ENCODE results near the gene IL1F10.

The IL1F10 gene

DNA sequence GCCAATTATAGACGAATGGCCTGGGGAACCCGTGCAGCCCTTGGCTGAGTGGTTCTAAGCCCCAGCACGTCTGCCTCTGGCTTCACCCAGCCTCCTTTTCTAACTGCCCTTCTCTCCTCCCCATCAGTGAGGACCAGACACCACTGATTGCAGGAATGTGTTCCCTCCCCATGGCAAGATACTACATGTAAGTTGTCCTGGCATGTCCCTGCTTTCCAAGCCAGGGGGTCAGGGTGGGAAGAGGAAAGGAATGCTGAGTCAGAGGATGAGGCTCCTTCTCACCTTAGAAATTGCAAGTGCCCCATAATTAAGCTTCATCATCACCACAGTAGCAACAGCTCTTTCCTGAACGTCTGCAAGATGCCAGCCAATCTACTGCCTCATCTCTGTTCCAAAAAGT lies 4.8 kb downstream of the IL1F10 start:
- no peak for TF ChIP-seq ZNF565 (CRISPR knock-in tag; conservative IDR thresholded peaks at IDR 0.05; ENCODE audit: low read depth)
- no peak for TF ChIP-seq ZNF70 (CRISPR knock-in tag; IDR thresholded peaks at IDR 0.05)
- no peak for TF ChIP-seq RARB (CRISPR knock-in tag; IDR thresholded peaks at IDR 0.05)
- no peak for ATAC-seq

DNA sequence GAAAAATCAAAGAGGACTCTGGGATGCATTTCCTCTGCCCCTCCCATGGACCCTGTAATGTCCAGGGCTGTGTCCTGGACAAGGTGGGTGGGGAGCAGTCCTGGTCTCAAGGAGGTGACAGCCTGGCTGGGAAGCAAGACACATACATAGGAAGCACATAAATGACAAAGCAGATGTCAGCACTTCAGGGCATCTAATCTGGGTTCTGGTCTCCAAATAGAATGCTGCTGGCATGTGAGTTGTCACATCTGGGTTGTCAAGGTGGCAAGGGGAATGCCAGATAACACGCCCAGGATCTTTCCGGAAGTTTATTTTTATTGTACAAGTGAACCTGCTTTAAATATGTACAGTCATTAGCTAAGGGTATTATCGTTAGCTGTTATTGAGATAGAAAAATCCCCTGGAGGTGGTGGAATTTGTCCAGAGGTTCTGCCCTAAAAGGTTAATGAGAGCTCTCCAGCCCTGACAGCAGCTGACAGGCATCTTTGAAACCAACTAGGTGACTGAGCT lies 5.6 kb downstream of the IL1F10 start:
- ATAC-seq = no peak
- TF ChIP-seq, protein P1, sequence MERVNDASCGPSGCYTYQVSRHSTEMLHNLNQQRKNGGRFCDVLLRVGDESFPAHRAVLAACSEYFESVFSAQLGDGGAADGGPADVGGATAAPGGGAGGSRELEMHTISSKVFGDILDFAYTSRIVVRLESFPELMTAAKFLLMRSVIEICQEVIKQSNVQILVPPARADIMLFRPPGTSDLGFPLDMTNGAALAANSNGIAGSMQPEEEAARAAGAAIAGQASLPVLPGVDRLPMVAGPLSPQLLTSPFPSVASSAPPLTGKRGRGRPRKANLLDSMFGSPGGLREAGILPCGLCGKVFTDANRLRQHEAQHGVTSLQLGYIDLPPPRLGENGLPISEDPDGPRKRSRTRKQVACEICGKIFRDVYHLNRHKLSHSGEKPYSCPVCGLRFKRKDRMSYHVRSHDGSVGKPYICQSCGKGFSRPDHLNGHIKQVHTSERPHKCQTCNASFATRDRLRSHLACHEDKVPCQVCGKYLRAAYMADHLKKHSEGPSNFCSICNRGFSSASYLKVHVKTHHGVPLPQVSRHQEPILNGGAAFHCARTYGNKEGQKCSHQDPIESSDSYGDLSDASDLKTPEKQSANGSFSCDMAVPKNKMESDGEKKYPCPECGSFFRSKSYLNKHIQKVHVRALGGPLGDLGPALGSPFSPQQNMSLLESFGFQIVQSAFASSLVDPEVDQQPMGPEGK (CRISPR knock-in tag; IDR thresholded peaks at IDR 0.05; ENCODE audit: borderline replicate concordance) = no peak
- TF ChIP-seq ISL1 (CRISPR knock-in tag; IDR thresholded peaks at IDR 0.05) (no peak), OSR1 (CRISPR knock-in tag; IDR thresholded peaks at IDR 0.05) (no peak), CSDC2 (CRISPR knock-in tag; IDR thresholded peaks at IDR 0.05) (no peak), PPARA (CRISPR knock-in tag; IDR thresholded peaks at IDR 0.05; ENCODE audit: borderline replicate concordance) (no peak), BACH2 (CRISPR knock-in tag; IDR thresholded peaks at IDR 0.05; ENCODE audit: borderline replicate concordance) (no peak), ZNF8 (CRISPR knock-in tag; IDR thresholded peaks at IDR 0.05) (no peak), ZNF70 (CRISPR knock-in tag; IDR thresholded peaks at IDR 0.05) (no peak), ZNF565 (CRISPR knock-in tag; conservative IDR thresholded peaks at IDR 0.05; ENCODE audit: low read depth) (no peak)

DNA sequence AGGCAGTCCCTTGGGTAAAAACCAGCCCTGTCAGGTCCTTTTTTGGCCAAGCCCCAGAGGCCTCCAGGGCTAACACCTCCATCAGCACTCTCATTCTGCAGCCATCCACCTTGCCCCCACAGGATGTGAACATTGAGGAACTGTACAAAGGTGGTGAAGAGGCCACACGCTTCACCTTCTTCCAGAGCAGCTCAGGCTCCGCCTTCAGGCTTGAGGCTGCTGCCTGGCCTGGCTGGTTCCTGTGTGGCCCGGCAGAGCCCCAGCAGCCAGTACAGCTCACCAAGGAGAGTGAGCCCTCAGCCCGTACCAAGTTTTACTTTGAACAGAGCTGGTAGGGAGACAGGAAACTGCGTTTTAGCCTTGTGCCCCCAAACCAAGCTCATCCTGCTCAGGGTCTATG lies 7.3 kb downstream of the IL1F10 start:
- no peak for ATAC-seq
- TF ChIP-seq ZFP30 (CRISPR knock-in tag; IDR thresholded peaks at IDR 0.05) (no peak), ZNF70 (CRISPR knock-in tag; IDR thresholded peaks at IDR 0.05) (no peak)
- TF ChIP-seq, protein P2, sequence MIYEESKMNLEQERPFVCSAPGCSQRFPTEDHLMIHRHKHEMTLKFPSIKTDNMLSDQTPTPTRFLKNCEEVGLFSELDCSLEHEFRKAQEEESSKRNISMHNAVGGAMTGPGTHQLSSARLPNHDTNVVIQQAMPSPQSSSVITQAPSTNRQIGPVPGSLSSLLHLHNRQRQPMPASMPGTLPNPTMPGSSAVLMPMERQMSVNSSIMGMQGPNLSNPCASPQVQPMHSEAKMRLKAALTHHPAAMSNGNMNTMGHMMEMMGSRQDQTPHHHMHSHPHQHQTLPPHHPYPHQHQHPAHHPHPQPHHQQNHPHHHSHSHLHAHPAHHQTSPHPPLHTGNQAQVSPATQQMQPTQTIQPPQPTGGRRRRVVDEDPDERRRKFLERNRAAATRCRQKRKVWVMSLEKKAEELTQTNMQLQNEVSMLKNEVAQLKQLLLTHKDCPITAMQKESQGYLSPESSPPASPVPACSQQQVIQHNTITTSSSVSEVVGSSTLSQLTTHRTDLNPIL (CRISPR knock-in tag; IDR thresholded peaks at IDR 0.05; ENCODE audit: low read depth) = no peak

DNA sequence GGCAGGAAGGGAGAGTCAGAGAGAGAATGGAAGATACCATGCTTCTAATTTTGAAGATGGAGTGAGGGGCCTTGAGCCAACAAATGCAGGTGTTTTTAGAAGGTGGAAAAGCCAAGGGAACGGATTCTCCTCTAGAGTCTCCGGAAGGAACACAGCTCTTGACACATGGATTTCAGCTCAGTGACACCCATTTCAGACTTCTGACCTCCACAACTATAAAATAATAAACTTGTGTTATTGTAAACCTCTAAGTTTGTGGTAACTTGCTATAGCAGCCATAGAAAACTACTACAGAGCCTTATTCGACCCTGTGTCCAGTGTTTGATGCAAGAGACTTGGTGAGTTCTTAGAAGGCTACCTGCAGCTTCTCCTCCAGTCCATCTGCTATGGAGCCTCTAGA lies 7.8 kb downstream of the IL1F10 start:
- TF ChIP-seq TOX (CRISPR knock-in tag; IDR thresholded peaks at IDR 0.05; ENCODE audit: borderline replicate concordance) = no peak
- TF ChIP-seq SNAI2 (CRISPR knock-in tag; IDR thresholded peaks at IDR 0.05) = no peak
- TF ChIP-seq, protein P3, sequence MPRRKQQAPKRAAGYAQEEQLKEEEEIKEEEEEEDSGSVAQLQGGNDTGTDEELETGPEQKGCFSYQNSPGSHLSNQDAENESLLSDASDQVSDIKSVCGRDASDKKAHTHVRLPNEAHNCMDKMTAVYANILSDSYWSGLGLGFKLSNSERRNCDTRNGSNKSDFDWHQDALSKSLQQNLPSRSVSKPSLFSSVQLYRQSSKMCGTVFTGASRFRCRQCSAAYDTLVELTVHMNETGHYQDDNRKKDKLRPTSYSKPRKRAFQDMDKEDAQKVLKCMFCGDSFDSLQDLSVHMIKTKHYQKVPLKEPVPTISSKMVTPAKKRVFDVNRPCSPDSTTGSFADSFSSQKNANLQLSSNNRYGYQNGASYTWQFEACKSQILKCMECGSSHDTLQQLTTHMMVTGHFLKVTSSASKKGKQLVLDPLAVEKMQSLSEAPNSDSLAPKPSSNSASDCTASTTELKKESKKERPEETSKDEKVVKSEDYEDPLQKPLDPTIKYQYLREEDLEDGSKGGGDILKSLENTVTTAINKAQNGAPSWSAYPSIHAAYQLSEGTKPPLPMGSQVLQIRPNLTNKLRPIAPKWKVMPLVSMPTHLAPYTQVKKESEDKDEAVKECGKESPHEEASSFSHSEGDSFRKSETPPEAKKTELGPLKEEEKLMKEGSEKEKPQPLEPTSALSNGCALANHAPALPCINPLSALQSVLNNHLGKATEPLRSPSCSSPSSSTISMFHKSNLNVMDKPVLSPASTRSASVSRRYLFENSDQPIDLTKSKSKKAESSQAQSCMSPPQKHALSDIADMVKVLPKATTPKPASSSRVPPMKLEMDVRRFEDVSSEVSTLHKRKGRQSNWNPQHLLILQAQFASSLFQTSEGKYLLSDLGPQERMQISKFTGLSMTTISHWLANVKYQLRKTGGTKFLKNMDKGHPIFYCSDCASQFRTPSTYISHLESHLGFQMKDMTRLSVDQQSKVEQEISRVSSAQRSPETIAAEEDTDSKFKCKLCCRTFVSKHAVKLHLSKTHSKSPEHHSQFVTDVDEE (CRISPR knock-in tag; IDR thresholded peaks at IDR 0.05) = no peak
- no peak for TF ChIP-seq OSR1 (CRISPR knock-in tag; IDR thresholded peaks at IDR 0.05)
- TF ChIP-seq PPARA (CRISPR knock-in tag; IDR thresholded peaks at IDR 0.05; ENCODE audit: borderline replicate concordance) = no peak
- TF ChIP-seq, protein P4, sequence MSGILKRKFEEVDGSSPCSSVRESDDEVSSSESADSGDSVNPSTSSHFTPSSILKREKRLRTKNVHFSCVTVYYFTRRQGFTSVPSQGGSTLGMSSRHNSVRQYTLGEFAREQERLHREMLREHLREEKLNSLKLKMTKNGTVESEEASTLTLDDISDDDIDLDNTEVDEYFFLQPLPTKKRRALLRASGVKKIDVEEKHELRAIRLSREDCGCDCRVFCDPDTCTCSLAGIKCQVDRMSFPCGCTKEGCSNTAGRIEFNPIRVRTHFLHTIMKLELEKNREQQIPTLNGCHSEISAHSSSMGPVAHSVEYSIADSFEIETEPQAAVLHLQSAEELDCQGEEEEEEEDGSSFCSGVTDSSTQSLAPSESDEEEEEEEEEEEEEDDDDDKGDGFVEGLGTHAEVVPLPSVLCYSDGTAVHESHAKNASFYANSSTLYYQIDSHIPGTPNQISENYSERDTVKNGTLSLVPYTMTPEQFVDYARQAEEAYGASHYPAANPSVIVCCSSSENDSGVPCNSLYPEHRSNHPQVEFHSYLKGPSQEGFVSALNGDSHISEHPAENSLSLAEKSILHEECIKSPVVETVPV (CRISPR knock-in tag; IDR thresholded peaks at IDR 0.05) = no peak
- TF ChIP-seq, protein P2 (CRISPR knock-in tag; IDR thresholded peaks at IDR 0.05; ENCODE audit: low read depth) = no peak
- no peak for TF ChIP-seq ZFP3 (CRISPR knock-in tag; IDR thresholded peaks at IDR 0.05)
- TF ChIP-seq, protein P5, sequence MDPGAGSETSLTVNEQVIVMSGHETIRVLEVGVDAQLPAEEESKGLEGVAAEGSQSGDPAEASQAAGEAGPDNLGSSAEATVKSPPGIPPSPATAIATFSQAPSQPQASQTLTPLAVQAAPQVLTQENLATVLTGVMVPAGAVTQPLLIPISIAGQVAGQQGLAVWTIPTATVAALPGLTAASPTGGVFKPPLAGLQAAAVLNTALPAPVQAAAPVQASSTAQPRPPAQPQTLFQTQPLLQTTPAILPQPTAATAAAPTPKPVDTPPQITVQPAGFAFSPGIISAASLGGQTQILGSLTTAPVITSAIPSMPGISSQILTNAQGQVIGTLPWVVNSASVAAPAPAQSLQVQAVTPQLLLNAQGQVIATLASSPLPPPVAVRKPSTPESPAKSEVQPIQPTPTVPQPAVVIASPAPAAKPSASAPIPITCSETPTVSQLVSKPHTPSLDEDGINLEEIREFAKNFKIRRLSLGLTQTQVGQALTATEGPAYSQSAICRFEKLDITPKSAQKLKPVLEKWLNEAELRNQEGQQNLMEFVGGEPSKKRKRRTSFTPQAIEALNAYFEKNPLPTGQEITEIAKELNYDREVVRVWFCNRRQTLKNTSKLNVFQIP (CRISPR knock-in tag; IDR thresholded peaks at IDR 0.05; ENCODE audit: borderline replicate concordance, low read depth) = no peak
- no peak for TF ChIP-seq ZC3H10 (CRISPR knock-in tag; IDR thresholded peaks at IDR 0.05)
- TF ChIP-seq RARB (CRISPR knock-in tag; IDR thresholded peaks at IDR 0.05) = no peak
- no peak for TF ChIP-seq CSDC2 (CRISPR knock-in tag; IDR thresholded peaks at IDR 0.05)
- TF ChIP-seq ZNF565 (CRISPR knock-in tag; conservative IDR thresholded peaks at IDR 0.05; ENCODE audit: low read depth) = no peak
- TF ChIP-seq ESRRG (CRISPR knock-in tag; IDR thresholded peaks at IDR 0.05) = no peak
- no peak for TF ChIP-seq ARNTL (CRISPR knock-in tag; IDR thresholded peaks at IDR 0.05; ENCODE audit: borderline replicate concordance, low read depth)
- TF ChIP-seq TCF4 (CRISPR knock-in tag; IDR thresholded peaks at IDR 0.05; ENCODE audit: borderline replicate concordance) = no peak
- no peak for TF ChIP-seq BACH2 (CRISPR knock-in tag; IDR thresholded peaks at IDR 0.05; ENCODE audit: borderline replicate concordance)
- no peak for TF ChIP-seq ZNF8 (CRISPR knock-in tag; IDR thresholded peaks at IDR 0.05)
- no peak for TF ChIP-seq ISL1 (CRISPR knock-in tag; IDR thresholded peaks at IDR 0.05)
- TF ChIP-seq ZFP30 (CRISPR knock-in tag; IDR thresholded peaks at IDR 0.05) = no peak
- ATAC-seq = no peak

Measured in SK-N-SH treated with all-trans-retinoic acid at 6 μM for 48 hours (cell line).